Colonic mucosa (tissue), 4 donors: ENCODE data around the gene PDILT. TPM values are rescaled to one million over a fixed set of nuclear protein-coding genes. Genes with fewer than 3 reads are reported as not detected.

ENCODE experiments used
- DNase-seq: peaks from one replicate; pipeline ENCODE4 v3.0.0-alpha.2; 2020
- H3K27ac ChIP-seq: fragments of 200-600 bp; one replicate; pipeline ENCODE4 v1.8.0; 2021
- H3K27me3 ChIP-seq: fragments of 200-600 bp; one replicate; pipeline ENCODE4 v1.8.0; 2021
- H3K36me3 ChIP-seq: fragments of 200-600 bp; one replicate; pipeline ENCODE4 v1.8.0; 2021
- H3K4me1 ChIP-seq: fragments of 200-600 bp; one replicate; pipeline ENCODE4 v1.8.0; 2021; ENCODE audit warnings: mild to moderate bottlenecking
- H3K4me3 ChIP-seq: fragments of 200-600 bp; one replicate; pipeline ENCODE4 v1.8.0; 2021
- H3K9ac ChIP-seq, 2 donors: one replicate each; pipeline ENCODE4 v1.7.0; 2013; ENCODE audit warnings: control low read depth in 2 of 2, low read depth in 2 of 2, low read length in 2 of 2
- H3K9me3 ChIP-seq: fragments of 200-600 bp; one replicate; pipeline ENCODE4 v1.8.0; 2021
- CTCF ChIP-seq: fragments of 200-600 bp; IDR thresholded peaks from one replicate; pipeline ENCODE4 v1.8.0; 2022; ENCODE audit warnings: antibody characterized with exemption, mild to moderate bottlenecking
- intact Hi-C: fragments of 100-400 bp; cut with DNase I; formaldehyde crosslinking; loops from one replicate; pipeline ENCODE4 v1.14.1; 2022
- total RNA-seq, 2 donors: library from RNA; stranded (reverse); fragmentation: NEBNext Ultra II Directional in 1 of 2; extraction: Animal tissue kit (Norgen Biotek cat#: 25700) in 1 of 2; gene quantifications; one replicate each; pipeline ENCODE4 v1.2.1, GENCODE V29; 2021
- donor health status: healthy.
- donor health status: DM: no; HTN: no; CAD: no.
- donor health status: DM: no; HTN: no; CAD: no.

Gene PDILT
- total RNA-seq, 2 donors from 2014 or later = not detected

- intact Hi-C loops = no loop called here
- DNase-seq = no peak
- H3K27ac ChIP-seq = no peak overlapping the region
- no peaks in the 10 kb centered on the region for H3K4me1 ChIP-seq
- no peaks in the 10 kb centered on the region for H3K36me3 ChIP-seq
- no peak for TF ChIP-seq CTCF
- no peak overlapping the region for H3K4me3 ChIP-seq
- no peak overlapping the region for H3K9ac ChIP-seq
- no peaks in the 10 kb centered on the region for H3K9me3 ChIP-seq
- H3K27me3 ChIP-seq = no peaks in the 10 kb centered on the region
Measured at GRCh38 chr16:20377181-20377580, 27.4 kb downstream of the PDILT start.

GRCh38 chr16:20372701-20373100, 31.8 kb downstream of the PDILT start:
- H3K36me3 ChIP-seq = no peaks in the 10 kb centered on the region
- H3K27me3 ChIP-seq = no peaks in the 10 kb centered on the region
- no peak for TF ChIP-seq CTCF
- H3K9me3 ChIP-seq = no peaks in the 10 kb centered on the region
- DNase-seq = no peak
- H3K4me1 ChIP-seq = no peaks in the 10 kb centered on the region
- intact Hi-C loops = no loop called here
- no peak overlapping the region for H3K27ac ChIP-seq
- H3K4me3 ChIP-seq = no peak overlapping the region
- H3K9ac ChIP-seq = no peak overlapping the region

GRCh38 chr16:20369452-20370054, 35.0 kb downstream of the PDILT start:
- no peak for TF ChIP-seq CTCF
- Histone ChIP-seq H3K36me3 (no peaks in the 10 kb centered on the region), H3K27ac (no peak overlapping the region), H3K9me3 (no peaks in the 10 kb centered on the region), H3K9ac (no peak overlapping the region), H3K4me3 (no peak overlapping the region), H3K4me1 (no peaks in the 10 kb centered on the region), H3K27me3 (no peaks in the 10 kb centered on the region)
- DNase-seq = no peak
- intact Hi-C loops = no loop called here

GRCh38 chr16:20364051-20364450, 40.5 kb downstream of the PDILT start:
- intact Hi-C loops = no loop called here
- Histone ChIP-seq H3K4me3 (no peak overlapping the region), H3K9ac (no peak overlapping the region), H3K36me3 (no peaks in the 10 kb centered on the region), H3K27ac (no peak overlapping the region), H3K4me1 (no peaks in the 10 kb centered on the region), H3K9me3 (no peaks in the 10 kb centered on the region), H3K27me3 (no peaks in the 10 kb centered on the region)
- DNase-seq = no peak
- TF ChIP-seq CTCF = no peak

- no peak for DNase-seq
- no peak for TF ChIP-seq CTCF
- H3K9ac ChIP-seq = no peak overlapping the region
- no peaks in the 10 kb centered on the region for H3K9me3 ChIP-seq
- no peak overlapping the region for H3K4me3 ChIP-seq
- no peak overlapping the region for H3K27ac ChIP-seq
- H3K4me1 ChIP-seq = no peaks in the 10 kb centered on the region
- intact Hi-C loops = no loop called here
- no peaks in the 10 kb centered on the region for H3K36me3 ChIP-seq
- no peaks in the 10 kb centered on the region for H3K27me3 ChIP-seq
Measured at GRCh38 chr16:20363191-20363590, 41.3 kb downstream of the PDILT start.
